ENCODE results near the gene CARD9.
A peak's percentile ranks its signal among the peaks of the same experiment; 100 is the strongest.

CARD9 gene, protein sequence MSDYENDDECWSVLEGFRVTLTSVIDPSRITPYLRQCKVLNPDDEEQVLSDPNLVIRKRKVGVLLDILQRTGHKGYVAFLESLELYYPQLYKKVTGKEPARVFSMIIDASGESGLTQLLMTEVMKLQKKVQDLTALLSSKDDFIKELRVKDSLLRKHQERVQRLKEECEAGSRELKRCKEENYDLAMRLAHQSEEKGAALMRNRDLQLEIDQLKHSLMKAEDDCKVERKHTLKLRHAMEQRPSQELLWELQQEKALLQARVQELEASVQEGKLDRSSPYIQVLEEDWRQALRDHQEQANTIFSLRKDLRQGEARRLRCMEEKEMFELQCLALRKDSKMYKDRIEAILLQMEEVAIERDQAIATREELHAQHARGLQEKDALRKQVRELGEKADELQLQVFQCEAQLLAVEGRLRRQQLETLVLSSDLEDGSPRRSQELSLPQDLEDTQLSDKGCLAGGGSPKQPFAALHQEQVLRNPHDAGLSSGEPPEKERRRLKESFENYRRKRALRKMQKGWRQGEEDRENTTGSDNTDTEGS

DNA sequence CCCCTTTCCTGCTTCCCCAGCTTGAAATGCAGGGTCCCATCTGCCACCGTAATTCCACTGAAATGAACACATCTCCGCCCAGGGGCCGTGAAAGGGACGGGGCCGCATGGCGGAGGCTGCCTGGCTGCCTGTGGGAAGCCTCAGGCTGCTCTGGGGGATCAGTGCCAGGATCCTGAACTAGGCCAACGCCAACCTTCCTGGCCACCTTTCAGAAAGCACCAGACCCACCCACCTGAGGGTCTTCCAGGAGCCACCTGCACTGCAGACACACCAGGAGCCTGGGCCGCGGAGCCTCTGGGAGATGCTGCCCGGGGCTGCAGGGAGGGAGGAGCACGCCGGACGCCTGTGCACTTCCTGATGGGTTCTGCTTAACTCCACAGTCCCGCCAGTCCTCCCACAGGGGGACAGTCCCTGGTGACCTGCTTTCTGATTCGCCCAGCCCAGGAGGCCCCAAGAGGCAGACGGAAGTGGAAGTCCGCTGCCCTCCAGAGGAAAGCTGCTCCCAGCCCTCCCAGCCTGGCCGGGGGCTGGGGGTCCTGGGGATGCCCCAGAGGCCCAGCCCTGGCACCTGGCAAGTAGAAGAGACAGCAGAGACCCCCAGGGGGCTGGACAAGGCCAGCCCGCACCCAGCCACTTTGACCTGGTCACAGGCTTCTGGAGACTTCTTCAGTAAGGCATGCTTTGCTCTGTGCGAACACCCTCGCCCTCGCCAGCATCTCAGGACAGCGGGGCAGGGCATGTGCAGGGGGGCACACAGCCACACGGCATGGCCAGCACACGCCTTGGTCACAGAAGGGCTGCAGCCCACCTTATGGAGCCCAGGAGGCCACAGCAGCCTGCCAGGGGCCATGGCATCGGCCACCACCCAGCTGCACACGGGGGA is at the start of gene CARD9:
Gene CARD9, minus strand, starts transcription at position 370 of the 883 bp plus-strand sequence. CDS start 1,591 bp downstream, outside the sequence.
- DNase-seq (ENCODE audit: low read depth), result no peak
- no peak within 1 kb of the TSS for H3K4me3 ChIP-seq (ENCODE audit: low read depth, low read length)
- TF ChIP-seq CTCF (IDR thresholded peaks at IDR 0.05; ENCODE audit: control insufficient read depth, extremely low read depth, insufficient read depth), result no peak

GRCh38 chr9:136422876-136423275 is 49.4 kb upstream of the CARD9 start:
- peak; percentile 76 for DNase-seq (ENCODE audit: low read depth)
- no peak for TF ChIP-seq CTCF (IDR thresholded peaks at IDR 0.05; ENCODE audit: control insufficient read depth, extremely low read depth, insufficient read depth)
- H3K4me3 ChIP-seq (ENCODE audit: low read depth, low read length), result peak overlapping the region; percentile 36

GRCh38 chr9:136421791-136422190 is 48.3 kb upstream of the CARD9 start:
- no peak overlapping the region for H3K4me3 ChIP-seq (ENCODE audit: low read depth, low read length)
- TF ChIP-seq CTCF (IDR thresholded peaks at IDR 0.05; ENCODE audit: control insufficient read depth, extremely low read depth, insufficient read depth), result no peak
- no peak for DNase-seq (ENCODE audit: low read depth)

DNA sequence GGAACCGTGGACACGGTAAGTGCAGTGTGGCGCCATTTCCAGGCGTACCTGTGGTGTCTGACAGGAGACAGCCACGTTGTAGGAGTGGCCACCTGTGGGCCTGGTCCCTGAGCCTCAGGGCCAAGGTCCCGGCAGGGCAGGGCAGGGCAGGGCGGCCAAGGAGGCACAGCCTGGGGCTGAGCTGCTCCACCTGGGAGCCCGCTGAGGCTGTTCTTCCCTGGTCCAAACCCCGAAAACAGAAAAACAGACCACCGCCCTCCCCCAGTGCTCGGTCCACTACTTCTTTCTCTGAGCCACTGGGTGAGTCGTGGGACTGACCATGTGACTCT is 45.6 kb upstream of the CARD9 start:
- no peak for DNase-seq (ENCODE audit: low read depth)
- no peak overlapping the region for H3K4me3 ChIP-seq (ENCODE audit: low read depth, low read length)
- TF ChIP-seq CTCF (IDR thresholded peaks at IDR 0.05; ENCODE audit: control insufficient read depth, extremely low read depth, insufficient read depth), result no peak

DNA sequence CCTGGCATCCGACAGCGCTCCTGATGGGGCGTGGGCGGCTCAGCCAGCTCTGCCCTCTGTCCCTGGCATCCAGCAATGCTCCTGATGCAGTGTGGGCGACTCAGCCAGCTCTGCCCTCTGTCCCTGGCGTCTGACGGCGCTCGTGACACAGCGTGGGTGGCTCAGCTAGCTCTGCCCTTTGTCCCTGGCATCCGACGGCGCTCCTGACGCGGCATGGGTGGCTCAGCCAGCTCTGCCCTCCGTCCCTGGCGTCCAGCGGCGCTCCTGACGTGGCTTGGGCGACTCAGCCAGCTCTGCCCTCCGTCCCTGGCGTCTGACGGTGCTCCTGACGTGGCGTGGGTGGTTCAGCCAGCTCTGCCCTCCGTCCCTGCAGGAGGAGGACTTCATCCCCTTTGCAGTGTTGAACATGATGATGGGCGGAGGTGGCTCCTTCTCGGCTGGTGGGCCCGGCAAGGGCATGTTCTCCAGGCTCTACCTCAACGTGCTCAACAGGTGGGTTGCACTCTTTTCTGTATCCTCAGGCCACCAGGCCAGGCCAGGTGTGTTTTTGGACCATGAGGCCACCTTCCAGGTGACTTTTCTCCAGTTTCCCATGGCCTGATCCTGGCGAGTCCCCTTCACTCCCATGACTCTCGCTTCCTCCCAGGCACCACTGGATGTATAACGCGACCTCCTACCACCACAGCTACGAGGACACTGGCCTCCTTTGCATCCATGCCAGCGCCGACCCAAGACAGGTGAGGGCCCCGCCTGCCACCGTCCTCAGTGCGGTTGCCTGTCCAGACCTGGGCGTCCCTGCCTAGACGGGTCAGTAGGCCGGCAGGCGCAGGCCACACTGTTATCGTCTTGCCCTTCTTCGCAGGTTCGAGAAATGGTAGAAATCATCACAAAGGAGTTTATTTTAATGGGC is 45.0 kb upstream of the CARD9 start:
- no peak for DNase-seq (ENCODE audit: low read depth)
- H3K4me3 ChIP-seq (ENCODE audit: low read depth, low read length), result no peak overlapping the region
- TF ChIP-seq CTCF (IDR thresholded peaks at IDR 0.05; ENCODE audit: control insufficient read depth, extremely low read depth, insufficient read depth), result no peak

DNA sequence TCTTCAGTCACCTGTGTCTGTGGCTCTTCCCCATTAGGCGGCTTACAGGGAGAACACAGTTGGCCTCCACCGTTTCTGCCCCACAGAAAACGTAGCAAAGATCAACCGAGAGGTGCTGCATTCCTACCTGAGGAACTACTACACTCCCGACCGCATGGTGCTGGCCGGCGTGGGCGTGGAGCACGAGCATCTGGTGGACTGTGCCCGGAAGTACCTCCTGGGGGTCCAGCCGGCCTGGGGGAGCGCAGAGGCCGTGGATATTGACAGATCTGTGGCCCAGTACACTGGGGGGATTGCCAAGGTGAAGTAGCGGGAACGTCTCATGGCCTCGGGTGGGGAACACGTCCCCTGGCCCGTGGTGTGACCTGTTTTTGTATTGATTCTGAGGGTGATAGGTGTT is 43.4 kb upstream of the CARD9 start:
- DNase-seq (ENCODE audit: low read depth), result no peak
- TF ChIP-seq CTCF (IDR thresholded peaks at IDR 0.05; ENCODE audit: control insufficient read depth, extremely low read depth, insufficient read depth), result no peak
- H3K4me3 ChIP-seq (ENCODE audit: low read depth, low read length), result no peak overlapping the region
